H9 (cell line): ENCODE data around the gene CTSH. TPM values are rescaled to one million over a fixed set of nuclear protein-coding genes. Genes with fewer than 3 reads are reported as not detected.

Source experiments
- DNase-seq: peaks from one replicate; pipeline ENCODE4 v3.0.0-alpha.2; 2017
- H2AFZ ChIP-seq: one replicate; pipeline ENCODE4 v1.6.1; 2013; ENCODE audit warnings: mild to moderate bottlenecking, low read length, control low read depth, moderate library complexity
- H2AK5ac ChIP-seq: 2 replicates; pipeline ENCODE4 v1.6.1; 2013; ENCODE audit warnings: low read length, control low read depth, mixed read lengths; ENCODE audit not compliant: insufficient read length
- H2BK120ac ChIP-seq: one replicate; pipeline ENCODE4 v1.6.1; 2013; ENCODE audit warnings: low read depth, mild to moderate bottlenecking, low read length, control low read depth, inconsistent platforms; ENCODE audit not compliant: poor library complexity, severe bottlenecking
- H2BK12ac ChIP-seq: 2 replicates; pipeline ENCODE4 v1.6.1; 2013; ENCODE audit warnings: low read length, control low read depth, mixed read lengths, low read depth; ENCODE audit not compliant: insufficient read length
- H2BK15ac ChIP-seq: 2 replicates; pipeline ENCODE4 v1.6.1; 2013; ENCODE audit warnings: low read depth, low read length, control low read depth
- H2BK20ac ChIP-seq: one replicate; pipeline ENCODE4 v1.6.1; 2013; ENCODE audit warnings: low read depth, mild to moderate bottlenecking, low read length, control low read depth, inconsistent platforms; ENCODE audit not compliant: poor library complexity, severe bottlenecking
- H2BK5ac ChIP-seq: 2 replicates; pipeline ENCODE4 v1.6.1; 2013; ENCODE audit warnings: low read length, control low read depth, mixed read lengths; ENCODE audit not compliant: insufficient read length
- H3K14ac ChIP-seq: 2 replicates; pipeline ENCODE4 v1.6.1; 2013; ENCODE audit warnings: low read length, control low read depth; ENCODE audit not compliant: insufficient read depth
- H3K18ac ChIP-seq: 2 replicates; pipeline ENCODE4 v1.6.1; 2013; ENCODE audit warnings: low read depth, mild to moderate bottlenecking, mixed read lengths, low read length, control low read depth; ENCODE audit not compliant: insufficient read length
- H3K23ac ChIP-seq: 2 replicates; pipeline ENCODE4 v1.6.1; 2013; ENCODE audit warnings: low read length, control low read depth, mixed read lengths, low read depth; ENCODE audit not compliant: insufficient read length
- H3K23me2 ChIP-seq: 2 replicates; pipeline ENCODE4 v1.6.1; 2013; ENCODE audit warnings: low read depth, mild to moderate bottlenecking, mixed read lengths, low read length, control low read depth; ENCODE audit not compliant: insufficient read length, poor library complexity, severe bottlenecking
- H3K27ac ChIP-seq: 2 replicates; pipeline ENCODE4 v1.5.1; 2013; ENCODE audit warnings: low read length, control low read depth, mixed read lengths, low read depth; ENCODE audit not compliant: insufficient read length
- H3K27me3 ChIP-seq: 2 replicates; pipeline ENCODE4 v1.6.1; 2013; ENCODE audit warnings: low read length, control low read depth, inconsistent platforms; ENCODE audit not compliant: insufficient read depth
- H3K4ac ChIP-seq: 2 replicates; pipeline ENCODE4 v1.6.1; 2013; ENCODE audit warnings: low read depth, mild to moderate bottlenecking, control low read depth, inconsistent platforms, low read length, moderate library complexity
- H3K4me1 ChIP-seq: 2 replicates; pipeline ENCODE4 v1.6.1; 2013; ENCODE audit warnings: low read length, control low read depth, inconsistent platforms; ENCODE audit not compliant: insufficient read depth
- H3K4me2 ChIP-seq: 2 replicates; pipeline ENCODE4 v1.6.1; 2013; ENCODE audit warnings: low read length, control low read depth, mixed read lengths; ENCODE audit not compliant: insufficient read length, insufficient read depth
- H3K56ac ChIP-seq: 2 replicates; pipeline ENCODE4 v1.6.1; 2013; ENCODE audit warnings: low read depth, mild to moderate bottlenecking, mixed read lengths, low read length, control low read depth; ENCODE audit not compliant: insufficient read length
- H3K79me1 ChIP-seq: 2 replicates; pipeline ENCODE4 v1.6.1; 2013; ENCODE audit warnings: low read depth, mild to moderate bottlenecking, moderate library complexity, low read length, control low read depth, inconsistent platforms; ENCODE audit not compliant: insufficient read depth, poor library complexity, severe bottlenecking
- H3K79me2 ChIP-seq: 2 replicates; pipeline ENCODE4 v1.6.1; 2013; ENCODE audit warnings: low read length, control low read depth, inconsistent platforms; ENCODE audit not compliant: insufficient read depth
- H3K9ac ChIP-seq: 2 replicates; pipeline ENCODE4 v1.6.1; 2013; ENCODE audit warnings: low read length, control low read depth, mixed read lengths; ENCODE audit not compliant: insufficient read length; ENCODE audit errors: extremely low read depth
- H3K9me3 ChIP-seq: one replicate; pipeline ENCODE4 v1.6.1; 2013; ENCODE audit warnings: low read depth, low read length, inconsistent platforms; ENCODE audit not compliant: control insufficient read depth
- H3T11ph ChIP-seq: one replicate; pipeline ENCODE4 v1.6.1; 2013; ENCODE audit warnings: mild to moderate bottlenecking, low read length, control low read depth, inconsistent platforms
- H4K20me1 ChIP-seq: one replicate; pipeline ENCODE4 v1.6.1; 2013; ENCODE audit not compliant: control insufficient read depth, insufficient read length, insufficient read depth
- H4K5ac ChIP-seq: 2 replicates; pipeline ENCODE4 v1.6.1; 2013; ENCODE audit warnings: low read depth, mild to moderate bottlenecking, mixed read lengths, low read length, control low read depth; ENCODE audit not compliant: insufficient read length
- H4K8ac ChIP-seq: replicated peaks from 2 replicates; pipeline ENCODE4 v1.6.1; 2013; ENCODE audit warnings: low read length, control low read depth, mixed read lengths, low read depth; ENCODE audit not compliant: insufficient read length
- H4K91ac ChIP-seq: 2 replicates; pipeline ENCODE4 v1.6.1; 2013; ENCODE audit warnings: low read depth, mild to moderate bottlenecking, moderate library complexity, mixed read lengths, low read length, control low read depth; ENCODE audit not compliant: insufficient read length
- H3K27ac Mint-ChIP-seq, 3 experiments: 2 replicates in 2 of 3; 3 replicates in 1 of 3; pipeline ENCODE4 v1.8.0; 2020 to 2021; ENCODE audit warnings: mixed read lengths in 3 of 3, mild to moderate bottlenecking in 1 of 3, moderate library complexity in 1 of 3
- H3K27me3 Mint-ChIP-seq: 2 replicates; pipeline ENCODE4 v1.8.0; 2021; ENCODE audit warnings: low read depth, mild to moderate bottlenecking, moderate library complexity, mixed read lengths
- H3K36me3 Mint-ChIP-seq, 3 experiments: 2 replicates in 2 of 3; 3 replicates in 1 of 3; pipeline ENCODE4 v1.8.0; 2020 to 2021; ENCODE audit warnings: low read depth in 3 of 3, mixed read lengths in 3 of 3; ENCODE audit not compliant: insufficient read depth in 1 of 3
- H3K4me1 Mint-ChIP-seq, 2 experiments: 2 replicates each; pipeline ENCODE4 v1.8.0; 2020; ENCODE audit warnings: mixed read lengths in 2 of 2
- H3K4me3 Mint-ChIP-seq, 2 experiments: 2 replicates in 1 of 2; 3 replicates in 1 of 2; pipeline ENCODE4 v1.8.0; 2020 to 2021; ENCODE audit warnings: mild to moderate bottlenecking in 2 of 2, mixed read lengths in 2 of 2, moderate library complexity in 1 of 2
- H3K9me3 Mint-ChIP-seq, 2 experiments: 2 replicates in 1 of 2; 3 replicates in 1 of 2; pipeline ENCODE4 v1.8.0; 2020; ENCODE audit warnings: mild to moderate bottlenecking in 2 of 2, mixed read lengths in 2 of 2, moderate library complexity in 1 of 2
- CTCF ChIP-seq: fragments of 200-600 bp; sonication (generic); conservative IDR thresholded peaks from 3 replicates; pipeline ENCODE4 v1.8.0; 2021; ENCODE audit warnings: antibody characterized with exemption, mild to moderate bottlenecking
- WGBS: extraction: QIAGEN DNeasy Blood & Tissue Kit; methylation state at CpG from one replicate; pipeline ENCODE4 v1.1.7; 2013; ENCODE audit warnings: missing lambda C conversion rate, low lambda C conversion rate, mixed read lengths; ENCODE audit not compliant: insufficient read length; ENCODE audit errors: extremely low coverage; 5-methylcytosine and 5-hydroxymethylcytosine counted together
- total RNA-seq: library from RNA; stranded (reverse); gene quantifications from 2 replicates; pipeline ENCODE4 v1.2.1, GENCODE V29; 2021

The CTSH gene
- total RNA-seq, 1 experiment from 2014 or later = 15.5 TPM

- Histone ChIP-seq H2BK120ac (no peak overlapping the region), H3K56ac (no peak overlapping the region), H3K9me3 (no peaks in the 10 kb centered on the region), H4K8ac (no peak overlapping the region), H3K4ac (no peak overlapping the region), H3K27ac (no peak overlapping the region), H2BK15ac (no peak overlapping the region), H2AFZ (no peak overlapping the region), H4K20me1 (no peaks in the 10 kb centered on the region), H3K27me3 (no peaks in the 10 kb centered on the region), H2AK5ac (no peak overlapping the region), H4K5ac (no peak overlapping the region), H3K23me2 (no peaks in the 10 kb centered on the region), H3K23ac (no peak overlapping the region), H3K4me2 (no peak overlapping the region), H3K79me2 (no peaks in the 10 kb centered on the region), H3K4me1 (peaks cover 5% of the 10 kb centered on the region; the same call in 1 of the 2 replicates), H2BK5ac (no peak overlapping the region), H2BK12ac (no peak overlapping the region), H2BK20ac (no peak overlapping the region), H3K9ac (no peak overlapping the region), H3K14ac (no peak overlapping the region), H3T11ph (no peak overlapping the region), H3K79me1 (no peaks in the 10 kb centered on the region), H3K18ac (no peak overlapping the region), H4K91ac (no peak overlapping the region)
- no peaks in the 10 kb centered on the region; a peak in 1 of 7 replicates for H3K36me3 Mint-ChIP-seq
- H3K4me1 Mint-ChIP-seq = peaks cover 6 to 13% of the 10 kb centered on the region in 2 experiments
- no peak overlapping the region for H3K4me3 Mint-ChIP-seq
- H3K9me3 Mint-ChIP-seq = peaks cover 0 to 3% of the 10 kb centered on the region in 2 experiments; a peak in 2 of 5 replicates
- no peak overlapping the region; a peak in 1 of 7 replicates for H3K27ac Mint-ChIP-seq
- DNase-seq = no peak
- TF ChIP-seq CTCF = no peak
- peaks cover 3% of the 10 kb centered on the region; the same call in 1 of the 2 replicates for H3K27me3 Mint-ChIP-seq
- WGBS = no CpG with 5 or more reads among the region's 10 CpGs
These were observed 14.5 kb upstream of the CTSH start for GRCh38 chr15:78959360-78959759.
